HG02610 (cell line): ENCODE measurements around the gene STRA8.

Source experiments
- ATAC-seq: cut with Tn5 transposase; IDR thresholded peaks from one replicate; pipeline ENCODE4 v1.9.1; 2021; ENCODE audit warnings: mild to moderate bottlenecking, moderate library complexity; ENCODE audit not compliant: unreplicated experiment

The STRA8 gene

GRCh38 chr7:135233570-135233969 lies at the start of gene STRA8:
STRA8 (plus strand) TSS chr7:135233838; CDS start chr7:135240525, 6,687 bp downstream.
- no peak for ATAC-seq

GRCh38 chr7:135184254-135184841 lies 49.3 kb upstream of the STRA8 start:
- ATAC-seq = no peak

- no peak for ATAC-seq
Observed at GRCh38 chr7:135185471-135186260, 48.0 kb upstream of the STRA8 start.

- no peak for ATAC-seq
Observed at GRCh38 chr7:135186261-135186540, 47.4 kb upstream of the STRA8 start.

GRCh38 chr7:135186841-135187253 lies 46.8 kb upstream of the STRA8 start:
- peak; percentile 76 for ATAC-seq

GRCh38 chr7:135188298-135188984 lies 45.2 kb upstream of the STRA8 start:
- peak; percentile 63 for ATAC-seq

GRCh38 chr7:135189221-135189662 lies 44.4 kb upstream of the STRA8 start:
- no peak for ATAC-seq

- ATAC-seq = no peak
Observed at GRCh38 chr7:135189961-135190360, 43.7 kb upstream of the STRA8 start.

GRCh38 chr7:135190703-135191102 lies 42.9 kb upstream of the STRA8 start:
- no peak for ATAC-seq

- no peak for ATAC-seq
Observed at GRCh38 chr7:135192914-135193536, 40.6 kb upstream of the STRA8 start.

- no peak for ATAC-seq
Observed at GRCh38 chr7:135193615-135194081, 40.0 kb upstream of the STRA8 start.

GRCh38 chr7:135194494-135195095 lies 39.0 kb upstream of the STRA8 start:
- ATAC-seq = no peak

GRCh38 chr7:135195156-135195555 lies 38.5 kb upstream of the STRA8 start:
- ATAC-seq = no peak

- no peak for ATAC-seq
Observed at GRCh38 chr7:135195968-135196629, 37.5 kb upstream of the STRA8 start.

- ATAC-seq = no peak
Observed at GRCh38 chr7:135197343-135197742, 36.3 kb upstream of the STRA8 start.

GRCh38 chr7:135197906-135198655 lies 35.6 kb upstream of the STRA8 start:
- no peak for ATAC-seq

- no peak for ATAC-seq
Observed at GRCh38 chr7:135199439-135199838, 34.2 kb upstream of the STRA8 start.

GRCh38 chr7:135200821-135201331 lies 32.8 kb upstream of the STRA8 start:
- no peak for ATAC-seq

- ATAC-seq = no peak
Observed at GRCh38 chr7:135201350-135201749, 32.3 kb upstream of the STRA8 start.

GRCh38 chr7:135204341-135204749 lies 29.3 kb upstream of the STRA8 start:
- ATAC-seq = no peak
